D341Med (cell line): ENCODE data around the gene MYORG.
A peak's percentile ranks its signal among the peaks of the same experiment; 100 is the strongest.

Experiments used
- DNase-seq: peaks from one replicate; pipeline ENCODE4 v3.0.0; 2012; ENCODE audit warnings: low spot score

The MYORG gene

DNA sequence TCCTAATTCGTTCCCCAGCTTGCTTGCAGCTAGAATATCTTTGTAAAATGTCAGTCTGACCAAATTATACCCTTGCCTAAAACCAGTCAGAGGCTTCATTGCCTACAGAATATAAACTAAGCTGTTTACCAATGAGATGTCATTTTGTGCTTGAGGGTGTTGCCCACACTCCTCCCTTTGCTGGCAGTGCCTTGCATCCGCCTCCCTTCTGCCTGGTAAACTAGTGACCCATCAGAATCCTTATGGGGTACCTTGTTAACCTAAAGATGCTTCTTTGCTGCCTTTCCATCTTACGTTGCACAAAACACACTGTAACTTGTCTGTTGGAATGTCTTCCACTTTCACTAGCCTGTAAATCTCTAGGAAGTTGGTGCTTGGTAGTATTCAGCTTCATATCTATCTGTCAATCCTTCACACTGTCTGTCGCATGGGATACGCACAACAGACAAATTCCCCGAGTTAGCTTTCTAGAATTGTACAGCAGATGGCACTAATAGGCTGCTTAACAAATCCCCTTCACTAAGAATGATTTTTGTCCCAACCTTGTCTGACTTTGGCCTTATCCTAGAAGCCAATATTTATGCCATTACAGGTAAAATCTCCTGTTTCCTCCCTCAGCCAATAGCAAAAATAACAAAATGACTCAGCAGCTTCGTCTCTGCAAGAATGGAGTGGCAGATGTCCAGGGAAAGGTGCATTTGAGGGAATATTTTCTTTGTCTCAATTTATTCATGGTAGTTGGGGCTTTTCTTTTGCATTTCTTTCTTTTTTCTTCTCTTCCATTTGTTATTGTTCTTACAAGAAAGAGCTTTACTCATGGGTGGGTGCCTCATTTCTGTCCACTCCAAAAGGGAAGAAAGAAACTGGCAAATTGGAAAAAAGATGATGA lies 44.4 kb downstream of the MYORG start:
- DNase-seq, result peak; percentile 50

DNA sequence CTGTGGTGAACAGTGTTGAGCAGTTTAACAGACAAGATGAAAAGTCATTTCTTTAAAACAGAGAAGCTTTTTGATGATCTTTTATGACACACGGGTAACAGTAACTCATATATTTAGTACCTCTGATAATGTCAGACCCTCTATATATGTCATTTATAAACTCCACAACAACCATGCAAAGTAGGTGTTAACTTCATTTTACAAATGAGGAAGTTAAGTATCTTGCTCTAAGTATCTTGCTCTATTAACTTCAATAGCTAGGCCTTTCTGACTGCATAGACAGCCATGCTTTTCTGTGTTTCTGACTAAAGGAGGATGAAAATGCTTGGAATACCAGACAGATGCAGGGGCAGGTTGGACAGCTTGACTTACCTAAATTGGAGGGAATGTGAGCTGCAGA lies 45.5 kb downstream of the MYORG start:
- no peak for DNase-seq

DNA sequence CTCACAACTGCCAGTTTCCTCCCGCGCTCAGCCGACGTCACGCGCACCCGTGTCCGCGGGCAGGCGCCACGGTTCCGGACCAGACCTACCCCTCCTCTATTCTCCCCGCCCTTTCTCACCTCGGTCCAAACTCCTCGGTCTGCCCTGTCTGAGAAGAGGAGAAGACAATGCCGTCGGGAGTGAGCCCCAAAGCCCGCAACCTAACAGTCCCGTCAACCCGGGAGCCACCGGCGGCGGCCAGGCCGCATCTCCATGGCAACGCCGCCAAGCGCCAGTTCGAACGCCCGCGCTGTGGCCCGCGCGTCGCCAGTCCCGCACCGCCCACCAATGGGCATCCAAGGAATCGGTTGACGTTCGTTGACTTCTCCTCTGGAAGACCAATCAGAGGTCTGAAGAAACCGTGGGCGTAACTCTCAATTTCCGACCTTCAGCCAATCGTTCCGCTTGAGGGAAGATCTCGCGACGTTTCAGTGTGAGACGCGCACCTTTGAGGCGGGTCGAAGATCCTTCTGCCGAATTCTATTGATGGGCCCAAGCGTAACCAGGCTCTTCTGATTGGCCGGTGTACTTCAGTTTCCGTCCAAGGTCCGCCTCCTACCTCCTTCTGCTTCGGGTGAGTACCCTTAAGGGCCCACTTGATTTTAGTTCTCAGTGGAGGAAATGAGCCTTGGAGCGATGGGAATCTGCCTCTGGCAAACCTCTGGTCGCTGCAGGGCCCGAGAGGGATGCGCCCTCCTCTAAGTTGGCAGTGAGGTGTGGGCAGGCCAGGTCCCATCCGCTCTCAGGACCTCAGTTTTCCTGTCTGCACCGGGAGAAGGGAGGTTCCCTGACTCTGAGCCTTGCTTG lies 47.5 kb downstream of the MYORG start, which contains the start of the genes KIF24 and NUDT2:
TSS of gene KIF24 (minus strand) at position 282 of the 846 bp plus-strand sequence. CDS start 17,922 bp downstream, outside the sequence.
TSS of gene NUDT2 (plus strand) at position 583 of the 846 bp plus-strand sequence. CDS start 9,471 bp downstream, outside the sequence.
- peak; percentile 97 for DNase-seq

DNA sequence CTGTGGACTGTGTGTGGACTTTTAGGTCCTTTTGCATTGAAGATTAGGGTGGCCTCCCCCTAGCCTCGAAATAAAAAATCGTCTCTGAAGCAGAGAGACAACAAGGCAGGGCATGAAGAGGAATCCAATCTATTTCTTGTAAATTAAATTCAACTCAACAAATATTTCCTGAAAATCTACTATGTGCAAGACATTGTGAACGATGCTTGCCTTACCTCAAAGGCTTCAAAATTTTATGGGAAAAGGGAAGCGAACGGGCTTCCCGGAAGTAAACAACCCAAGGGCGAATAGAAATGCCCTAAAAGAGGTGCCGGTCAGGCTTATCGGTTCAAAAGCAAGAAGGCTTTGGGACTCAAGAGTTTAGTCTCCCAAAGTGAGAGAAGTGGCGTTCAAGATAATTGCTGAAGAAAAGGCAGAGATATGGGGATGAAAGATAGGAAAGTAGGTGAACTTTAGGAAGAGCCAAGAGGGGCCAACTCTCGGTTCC lies 48.2 kb downstream of the MYORG start:
- peak; percentile 54 for DNase-seq

DNA sequence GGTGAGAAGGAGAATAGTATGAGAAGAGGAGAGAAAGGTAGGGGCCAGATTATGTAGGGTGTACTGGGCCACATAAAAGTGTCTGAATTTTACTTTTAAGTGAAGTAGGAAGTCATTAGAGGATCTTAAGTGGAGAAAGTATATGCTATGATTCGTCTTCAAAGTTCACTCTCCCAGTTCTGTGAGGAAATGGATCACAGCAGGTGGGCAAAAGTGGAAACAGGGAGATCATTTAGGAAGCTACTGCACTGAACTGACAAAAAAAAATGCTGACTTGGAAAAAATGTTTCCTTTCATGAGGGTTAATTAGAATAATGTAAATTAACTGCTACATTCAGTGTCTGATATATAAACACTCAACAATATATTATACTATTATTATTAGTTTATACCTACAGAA lies 50.0 kb downstream of the MYORG start:
- no peak for DNase-seq

DNA sequence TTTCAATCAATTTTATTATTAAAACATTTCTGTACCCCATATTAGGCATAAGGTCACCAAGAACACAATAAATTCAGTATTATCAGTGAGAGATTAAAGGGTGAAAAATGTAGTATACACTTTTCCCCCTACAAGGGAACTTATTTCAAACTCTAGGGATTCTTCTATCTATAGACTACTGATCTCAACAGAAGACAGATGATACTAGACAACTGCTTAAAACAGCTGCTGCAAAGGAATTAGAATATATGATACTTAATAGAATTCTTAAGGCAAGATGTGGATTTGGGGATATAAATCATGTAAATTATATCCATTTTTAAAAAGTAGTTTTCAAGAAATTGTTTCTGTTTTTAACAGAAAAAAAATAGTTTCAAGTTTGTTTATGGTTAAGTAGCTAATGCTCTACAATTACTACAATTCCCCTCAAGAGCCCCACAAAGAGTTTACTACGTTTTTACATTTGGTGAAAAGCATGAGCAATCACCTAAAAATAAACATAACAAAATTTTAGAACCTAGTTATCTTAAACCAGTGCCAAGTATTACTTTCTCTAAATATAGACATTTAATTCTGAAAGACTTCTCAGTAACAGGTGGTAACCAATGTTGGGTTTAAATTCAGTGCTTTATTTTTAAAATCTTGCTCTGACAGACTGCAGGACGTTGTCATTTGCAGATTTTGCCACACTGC lies 53.7 kb downstream of the MYORG start:
- DNase-seq, result no peak

DNA sequence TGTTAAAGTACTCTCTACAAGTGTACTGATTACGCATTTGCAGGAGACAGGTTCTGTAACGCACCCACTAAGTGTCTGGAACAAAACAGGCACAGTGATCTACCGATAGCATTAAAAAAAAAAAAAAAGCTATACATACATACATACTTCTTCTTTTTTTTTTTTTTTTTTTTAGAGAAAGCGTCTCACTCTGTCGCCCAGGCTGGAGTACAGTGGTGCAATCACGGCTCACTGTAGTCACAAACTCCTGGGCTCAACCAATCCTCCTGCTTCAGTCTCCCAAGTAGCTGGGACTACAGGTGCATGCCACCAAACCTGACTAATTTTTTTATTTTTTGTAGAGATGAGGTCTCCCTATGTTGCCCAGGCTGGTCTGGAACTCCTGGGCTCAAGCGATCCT lies 55.2 kb downstream of the MYORG start:
- DNase-seq, result no peak

DNA sequence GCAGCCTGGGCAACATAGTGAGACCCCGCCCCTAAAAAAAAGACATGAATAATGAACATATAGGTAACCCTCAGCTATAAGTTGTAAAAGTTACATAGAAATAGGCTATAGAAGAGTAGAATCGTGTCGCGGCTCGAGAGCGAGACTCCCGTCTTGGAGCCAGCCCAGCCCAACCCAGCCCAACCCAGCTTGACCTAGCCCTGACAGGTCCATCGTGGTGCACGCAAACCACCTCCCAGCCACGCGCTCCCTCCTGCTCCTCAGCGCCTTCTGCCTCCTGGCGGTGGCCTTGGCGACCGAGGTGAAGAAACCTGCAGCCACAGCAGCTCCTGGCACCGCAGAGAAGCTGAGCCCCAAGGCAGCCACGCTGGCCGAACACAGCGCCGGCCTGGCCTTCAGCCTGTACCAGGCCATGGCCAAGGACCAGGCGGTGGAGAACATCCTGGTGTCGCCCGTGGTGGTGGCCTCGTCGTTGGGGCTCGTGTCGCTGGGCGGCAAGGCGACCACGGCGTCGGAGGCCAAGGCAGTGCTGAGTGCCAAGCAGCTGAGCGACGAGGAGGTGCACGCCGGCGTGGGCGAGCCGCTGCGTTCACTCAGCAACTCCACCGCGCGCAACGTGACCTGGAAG lies 58.4 kb downstream of the MYORG start:
- no peak for DNase-seq

DNA sequence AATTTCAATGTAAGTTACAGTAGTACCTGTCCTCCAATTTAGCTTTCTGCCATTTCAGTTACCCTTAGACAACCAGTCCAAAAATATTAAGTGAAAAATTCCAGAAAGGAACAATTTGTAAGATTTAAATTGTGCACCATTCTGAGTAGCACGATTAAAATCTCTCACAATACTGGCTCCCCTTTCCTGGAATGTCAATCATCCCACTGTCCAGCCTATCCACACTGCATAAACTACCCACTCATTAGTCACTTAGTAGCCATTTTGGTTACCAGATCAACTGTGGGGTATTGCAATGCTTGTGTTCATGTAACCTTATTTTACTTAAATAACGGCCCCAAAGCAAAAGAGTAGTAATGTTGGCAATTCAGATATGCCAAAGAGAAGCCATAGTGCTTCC lies 59.3 kb downstream of the MYORG start:
- no peak for DNase-seq
